HepG2 (cell line): ENCODE measurements around the gene CD40. TPM values are rescaled to one million over a fixed set of nuclear protein-coding genes. Genes with fewer than 3 reads are reported as not detected.

Experiments
- AGO2 ChIP-seq: fragments of 200-400 bp; formaldehyde crosslinking; optimal IDR thresholded peaks from 2 replicates; pipeline ENCODE3; 2017; ENCODE audit warnings: mild to moderate bottlenecking, low read depth, low read length, moderate library complexity
- E2F2 ChIP-seq: sonication (generic); formaldehyde crosslinking; IDR thresholded peaks from 2 replicates; pipeline ENCODE4 v1.4.0; 2020; ENCODE audit warnings: missing genetic modification reagents, borderline replicate concordance
- ZBTB7A ChIP-seq: sonication (generic); formaldehyde crosslinking; IDR thresholded peaks from 2 replicates; pipeline ENCODE4 v1.8.0; 2022; ENCODE audit warnings: mild to moderate bottlenecking, missing genetic modification reagents
- ZFP1 ChIP-seq: IDR thresholded peaks from 2 replicates; pipeline ENCODE4 v1.6.1; 2016
- ZIK1 ChIP-seq: sonication (generic); formaldehyde crosslinking; IDR thresholded peaks from 2 replicates; pipeline ENCODE4 v1.5.0; 2020; ENCODE audit warnings: mild to moderate bottlenecking, low read depth, missing genetic modification reagents, borderline replicate concordance
- ZNF230 ChIP-seq: sonication (generic); formaldehyde crosslinking; IDR thresholded peaks from 2 replicates; pipeline ENCODE4 v1.4.0; 2020; ENCODE audit warnings: mild to moderate bottlenecking, missing genetic modification reagents
- ZNF343 ChIP-seq: sonication (generic); formaldehyde crosslinking; IDR thresholded peaks from 2 replicates; pipeline ENCODE4 v1.4.0; 2020; ENCODE audit warnings: mild to moderate bottlenecking, missing genetic modification reagents
- ZNF441 ChIP-seq: sonication (generic); formaldehyde crosslinking; IDR thresholded peaks from 2 replicates; pipeline ENCODE4 v1.7.0; 2021; ENCODE audit warnings: missing genetic modification reagents, borderline replicate concordance
- ZNF451 ChIP-seq: sonication (generic); formaldehyde crosslinking; IDR thresholded peaks from 2 replicates; pipeline ENCODE4 v1.5.0; 2020; ENCODE audit warnings: mild to moderate bottlenecking, missing genetic modification reagents
- ZNF652 ChIP-seq: IDR thresholded peaks from 2 replicates; pipeline ENCODE4 v1.6.1; 2016; ENCODE audit warnings: low read depth, borderline replicate concordance
- ZNF7 ChIP-seq: IDR thresholded peaks from 2 replicates; pipeline ENCODE4 v1.6.1; 2016; ENCODE audit warnings: missing biosample characterization, missing genetic modification reagents
- ZNF768 ChIP-seq: sonication (generic); formaldehyde crosslinking; IDR thresholded peaks from 2 replicates; pipeline ENCODE4 v1.4.0; 2020; ENCODE audit warnings: missing genetic modification reagents
- ZSCAN20 ChIP-seq: sonication (generic); formaldehyde crosslinking; IDR thresholded peaks from 2 replicates; pipeline ENCODE4 v1.4.0; 2020; ENCODE audit warnings: missing genetic modification reagents, mild to moderate bottlenecking, borderline replicate concordance
- ZSCAN30 ChIP-seq: sonication (generic); formaldehyde crosslinking; IDR thresholded peaks from 2 replicates; pipeline ENCODE4 v1.5.0; 2020; ENCODE audit warnings: mild to moderate bottlenecking, missing genetic modification reagents
- polyA plus RNA-seq, 8 experiments: library from polyadenylated mRNA; depleted of rRNA in 3 of 8; stranded (reverse) in 7 of 8; unstranded in 1 of 8; fragments of >200 nt; fragmentation: Illumina TruSeq in 4 of 8; extraction: Trizol in 4 of 8; gene quantifications; 2 replicates each; pipeline versions ENCODE4 v1.2.1 to v1.2.3, GENCODE V29; 2011 to 2016; ENCODE audit warnings: low read depth in 4 of 8, missing spikeins in 1 of 8, mixed read lengths in 1 of 8; ENCODE audit not compliant: insufficient read depth in 1 of 8
- total RNA-seq, 5 experiments: library from RNA; depleted of rRNA; stranded (reverse); fragments of >200 nt; fragmentation: Illumina TruSeq; extraction: Trizol; gene quantifications; 2 replicates each; pipeline ENCODE4 v1.2.3, GENCODE V29; 2016; ENCODE audit warnings: low read depth in 1 of 5
- TF ChIP-seq, protein P1 (sequence below): sonication (generic); formaldehyde crosslinking; IDR thresholded peaks from 2 replicates; pipeline ENCODE4 v1.5.1; 2020; ENCODE audit warnings: mild to moderate bottlenecking, missing genetic modification reagents, moderate library complexity
- TF ChIP-seq, protein P2 (sequence below): sonication (generic); formaldehyde crosslinking; IDR thresholded peaks from 2 replicates; pipeline ENCODE4 v1.5.1; 2020; ENCODE audit warnings: missing genetic modification reagents, mild to moderate bottlenecking, borderline replicate concordance
- TF ChIP-seq, protein P3 (sequence below): sonication (generic); formaldehyde crosslinking; IDR thresholded peaks from 2 replicates; pipeline ENCODE4 v1.4.0; 2020; ENCODE audit warnings: mild to moderate bottlenecking, missing genetic modification reagents

The CD40 gene
- total and polyA plus RNA-seq, 2 of the 13 experiments (the other 11 are each of a cell fraction or from before 2014, with no cell fraction given) = 4.6 to 13.4 TPM

GRCh38 chr20:46132705-46133120 is 14.6 kb downstream of the CD40 start (continued):
- TF ChIP-seq ZSCAN20 (no peak), ZSCAN30 (CRISPR knock-in tag) (no peak), ZNF343 (CRISPR knock-in tag) (no peak), AGO2 (no peak), ZNF768 (CRISPR knock-in tag) (peak; percentile 71; the same call in 1 of the 2 replicates), ZNF451 (CRISPR knock-in tag) (no peak), E2F2 (no peak), ZNF7 (CRISPR knock-in tag) (peak; percentile 55; the same call in 1 of the 2 replicates), ZNF441 (CRISPR knock-in tag) (no peak), ZNF652 (no peak), ZBTB7A (CRISPR knock-in tag) (no peak), ZNF230 (CRISPR knock-in tag) (no peak), ZIK1 (CRISPR knock-in tag) (no peak), ZFP1 (CRISPR knock-in tag) (no peak)
- TF ChIP-seq, protein P1, sequence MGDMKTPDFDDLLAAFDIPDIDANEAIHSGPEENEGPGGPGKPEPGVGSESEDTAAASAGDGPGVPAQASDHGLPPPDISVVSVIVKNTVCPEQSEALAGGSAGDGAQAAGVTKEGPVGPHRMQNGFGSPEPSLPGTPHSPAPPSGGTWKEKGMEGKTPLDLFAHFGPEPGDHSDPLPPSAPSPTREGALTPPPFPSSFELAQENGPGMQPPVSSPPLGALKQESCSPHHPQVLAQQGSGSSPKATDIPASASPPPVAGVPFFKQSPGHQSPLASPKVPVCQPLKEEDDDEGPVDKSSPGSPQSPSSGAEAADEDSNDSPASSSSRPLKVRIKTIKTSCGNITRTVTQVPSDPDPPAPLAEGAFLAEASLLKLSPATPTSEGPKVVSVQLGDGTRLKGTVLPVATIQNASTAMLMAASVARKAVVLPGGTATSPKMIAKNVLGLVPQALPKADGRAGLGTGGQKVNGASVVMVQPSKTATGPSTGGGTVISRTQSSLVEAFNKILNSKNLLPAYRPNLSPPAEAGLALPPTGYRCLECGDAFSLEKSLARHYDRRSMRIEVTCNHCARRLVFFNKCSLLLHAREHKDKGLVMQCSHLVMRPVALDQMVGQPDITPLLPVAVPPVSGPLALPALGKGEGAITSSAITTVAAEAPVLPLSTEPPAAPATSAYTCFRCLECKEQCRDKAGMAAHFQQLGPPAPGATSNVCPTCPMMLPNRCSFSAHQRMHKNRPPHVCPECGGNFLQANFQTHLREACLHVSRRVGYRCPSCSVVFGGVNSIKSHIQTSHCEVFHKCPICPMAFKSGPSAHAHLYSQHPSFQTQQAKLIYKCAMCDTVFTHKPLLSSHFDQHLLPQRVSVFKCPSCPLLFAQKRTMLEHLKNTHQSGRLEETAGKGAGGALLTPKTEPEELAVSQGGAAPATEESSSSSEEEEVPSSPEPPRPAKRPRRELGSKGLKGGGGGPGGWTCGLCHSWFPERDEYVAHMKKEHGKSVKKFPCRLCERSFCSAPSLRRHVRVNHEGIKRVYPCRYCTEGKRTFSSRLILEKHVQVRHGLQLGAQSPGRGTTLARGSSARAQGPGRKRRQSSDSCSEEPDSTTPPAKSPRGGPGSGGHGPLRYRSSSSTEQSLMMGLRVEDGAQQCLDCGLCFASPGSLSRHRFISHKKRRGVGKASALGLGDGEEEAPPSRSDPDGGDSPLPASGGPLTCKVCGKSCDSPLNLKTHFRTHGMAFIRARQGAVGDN (CRISPR knock-in tag) = peak; percentile 47
- TF ChIP-seq, protein P2, sequence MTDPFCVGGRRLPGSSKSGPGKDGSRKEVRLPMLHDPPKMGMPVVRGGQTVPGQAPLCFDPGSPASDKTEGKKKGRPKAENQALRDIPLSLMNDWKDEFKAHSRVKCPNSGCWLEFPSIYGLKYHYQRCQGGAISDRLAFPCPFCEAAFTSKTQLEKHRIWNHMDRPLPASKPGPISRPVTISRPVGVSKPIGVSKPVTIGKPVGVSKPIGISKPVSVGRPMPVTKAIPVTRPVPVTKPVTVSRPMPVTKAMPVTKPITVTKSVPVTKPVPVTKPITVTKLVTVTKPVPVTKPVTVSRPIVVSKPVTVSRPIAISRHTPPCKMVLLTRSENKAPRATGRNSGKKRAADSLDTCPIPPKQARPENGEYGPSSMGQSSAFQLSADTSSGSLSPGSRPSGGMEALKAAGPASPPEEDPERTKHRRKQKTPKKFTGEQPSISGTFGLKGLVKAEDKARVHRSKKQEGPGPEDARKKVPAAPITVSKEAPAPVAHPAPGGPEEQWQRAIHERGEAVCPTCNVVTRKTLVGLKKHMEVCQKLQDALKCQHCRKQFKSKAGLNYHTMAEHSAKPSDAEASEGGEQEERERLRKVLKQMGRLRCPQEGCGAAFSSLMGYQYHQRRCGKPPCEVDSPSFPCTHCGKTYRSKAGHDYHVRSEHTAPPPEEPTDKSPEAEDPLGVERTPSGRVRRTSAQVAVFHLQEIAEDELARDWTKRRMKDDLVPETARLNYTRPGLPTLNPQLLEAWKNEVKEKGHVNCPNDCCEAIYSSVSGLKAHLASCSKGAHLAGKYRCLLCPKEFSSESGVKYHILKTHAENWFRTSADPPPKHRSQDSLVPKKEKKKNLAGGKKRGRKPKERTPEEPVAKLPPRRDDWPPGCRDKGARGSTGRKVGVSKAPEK (CRISPR knock-in tag) = 0 out of 2 replicates have a peak, but pooled peaks have one; percentile 55
- TF ChIP-seq, protein P3, sequence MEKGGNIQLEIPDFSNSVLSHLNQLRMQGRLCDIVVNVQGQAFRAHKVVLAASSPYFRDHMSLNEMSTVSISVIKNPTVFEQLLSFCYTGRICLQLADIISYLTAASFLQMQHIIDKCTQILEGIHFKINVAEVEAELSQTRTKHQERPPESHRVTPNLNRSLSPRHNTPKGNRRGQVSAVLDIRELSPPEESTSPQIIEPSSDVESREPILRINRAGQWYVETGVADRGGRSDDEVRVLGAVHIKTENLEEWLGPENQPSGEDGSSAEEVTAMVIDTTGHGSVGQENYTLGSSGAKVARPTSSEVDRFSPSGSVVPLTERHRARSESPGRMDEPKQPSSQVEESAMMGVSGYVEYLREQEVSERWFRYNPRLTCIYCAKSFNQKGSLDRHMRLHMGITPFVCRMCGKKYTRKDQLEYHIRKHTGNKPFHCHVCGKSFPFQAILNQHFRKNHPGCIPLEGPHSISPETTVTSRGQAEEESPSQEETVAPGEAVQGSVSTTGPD (CRISPR knock-in tag) = no peak
